ENCODE measurements around the gene FGF22. TPM values are rescaled to one million over a fixed set of nuclear protein-coding genes. Genes with fewer than 3 reads are reported as not detected.
"Not testable (repeated sequence)": the region's sequence is repeated elsewhere in the genome, so short reads cannot be mapped to it uniquely, and the experiment has no call there.

The FGF22 gene
- total and polyA plus RNA-seq, 10 of the 15 experiments (the other 5 are each of a cell fraction or from before 2014, with no cell fraction given) = 0.05 TPM; not detected in 9

GRCh38 chr19:621191-621590, 18.5 kb upstream of the FGF22 start:
- H3K9ac ChIP-seq (ENCODE audit: control insufficient read depth, insufficient read depth, low read length); BruUV-seq (replicated peaks); H3K27me3 ChIP-seq (replicated peaks in 1 of 2; ENCODE audit: control insufficient read depth in 2 of 2, insufficient read depth in 2 of 2, low read length in 1 of 2); H3K36me3 ChIP-seq (ENCODE audit: control insufficient read depth in 2 of 2, insufficient read depth in 2 of 2, low read length in 1 of 2); H3K9me3 ChIP-seq (replicated peaks; ENCODE audit: control insufficient read depth, insufficient read depth, low read length); H2AFZ ChIP-seq (ENCODE audit: control insufficient read depth, low read depth, low read length); FAIRE-seq; ATAC-seq; H3K79me2 ChIP-seq (ENCODE audit: control insufficient read depth, insufficient read depth, low read length); in situ Hi-C loops (cut with MboI); H3K27ac ChIP-seq (ENCODE audit: control insufficient read depth, insufficient read depth); H3K4me1 ChIP-seq (ENCODE audit: control insufficient read depth, insufficient read depth, low read length); SMC1A ChIA-PET (ENCODE audit: uncharacterized antibody, unreplicated experiment); DNase-seq (ENCODE audit: low read depth, low spot score); H3K4me2 ChIP-seq (ENCODE audit: control insufficient read depth, insufficient read depth); H4K20me1 ChIP-seq (ENCODE audit: control insufficient read depth, insufficient read depth); RAD21 ChIA-PET (ENCODE audit: unreplicated experiment); H3K4me3 ChIP-seq; CTCF ChIA-PET; intact Hi-C loops (cut with micrococcal nuclease; ENCODE audit: unreplicated experiment); POLR2A ChIA-PET: not testable (repeated sequence)
- 94% methylated on average over 17 of the region's 48 CpGs for WGBS (ENCODE audit: insufficient coverage, insufficient replicate concordance, low lambda C conversion rate, missing lambda C conversion rate)

- Histone ChIP-seq H3K79me2 (ENCODE audit: control insufficient read depth, insufficient read depth, low read length) (no peaks in the 10 kb centered on the region), H4K20me1 (ENCODE audit: control insufficient read depth, insufficient read depth) (no peaks in the 10 kb centered on the region), H3K4me1 (ENCODE audit: control insufficient read depth, insufficient read depth, low read length) (no peaks in the 10 kb centered on the region), H2AFZ (ENCODE audit: control insufficient read depth, low read depth, low read length) (no peak overlapping the region), H3K4me3 (no peak overlapping the region), H3K9ac (ENCODE audit: control insufficient read depth, insufficient read depth, low read length) (no peak overlapping the region), H3K4me2 (ENCODE audit: control insufficient read depth, insufficient read depth) (no peak overlapping the region), H3K36me3 (ENCODE audit: control insufficient read depth in 2 of 2, insufficient read depth in 2 of 2, low read length in 1 of 2) (peaks cover 4 to 9% of the 10 kb centered on the region in 2 experiments; a peak in 3 of 4 replicates), H3K9me3 (replicated peaks; ENCODE audit: control insufficient read depth, insufficient read depth, low read length) (no peaks in the 10 kb centered on the region; the same call in 2 of the 3 replicates), H3K27me3 (replicated peaks in 1 of 2; ENCODE audit: control insufficient read depth in 2 of 2, insufficient read depth in 2 of 2, low read length in 1 of 2) (no peaks in the 10 kb centered on the region), H3K27ac (ENCODE audit: control insufficient read depth, insufficient read depth) (no peak overlapping the region)
- ChIA-PET SMC1A (ENCODE audit: uncharacterized antibody, unreplicated experiment) (no interaction called here), CTCF (no interaction called here), RAD21 (ENCODE audit: unreplicated experiment) (no interaction called here), POLR2A (no interaction called here)
- TF ChIP-seq ZBTB33 (IDR thresholded peaks at IDR 0.05) (no peak), ZNF687 (IDR thresholded peaks at IDR 0.05) (no peak), TCF12 (IDR thresholded peaks at IDR 0.05; ENCODE audit: low read depth, low read length) (no peak), FOXK2 (IDR thresholded peaks at IDR 0.05) (no peak), SMAD5 (IDR thresholded peaks at IDR 0.05; ENCODE audit: low read depth) (no peak), EED (IDR thresholded peaks at IDR 0.05; ENCODE audit: low read depth) (no peak), ELK1 (IDR thresholded peaks at IDR 0.05; ENCODE audit: low read depth, low read length) (no peak)
- no peak for FAIRE-seq
- intact Hi-C loops (cut with micrococcal nuclease; ENCODE audit: unreplicated experiment) (no loop called here), in situ Hi-C loops (cut with MboI) (no loop called here)
- no peak for DNase-seq (ENCODE audit: low read depth, low spot score)
- ATAC-seq = no peak
- no TSS peak for BruUV-seq (replicated peaks)
- WGBS (ENCODE audit: insufficient coverage, insufficient replicate concordance, low lambda C conversion rate, missing lambda C conversion rate) = 93% methylated on average over 24 of the region's 24 CpGs
These were observed 17.9 kb upstream of the FGF22 start for GRCh38 chr19:621819-622218.

Data from GM12878 (cell line).